Activated T-helper 2 cell treated with anti-CD3 and anti-CD28 coated beads, Interferon-gamma antibody, Interleukin-2, Interleukin-4, amounts not matched to agents 10 μg/mL and 5 μg/mL and 100 μg/mL, durations not matched to agents 14 hours and 24 hours and 36 hours (primary cell): ENCODE measurements around the gene ZNF792. TPM values are rescaled to one million over a fixed set of nuclear protein-coding genes. Genes with fewer than 3 reads are reported as not detected.
A peak's percentile ranks its signal among the peaks of the same experiment; 100 is the strongest.

Experiments
- DNase-seq: peaks from one replicate; pipeline ENCODE4 v3.0.0; 2021; ENCODE audit warnings: low spot score
- H3K27ac Mint-ChIP-seq: one replicate; pipeline ENCODE4 v1.8.0; 2021; ENCODE audit warnings: mixed read lengths
- H3K27me3 Mint-ChIP-seq: one replicate; pipeline ENCODE4 v1.8.0; 2021; ENCODE audit warnings: low read depth, mixed read lengths
- H3K36me3 Mint-ChIP-seq: one replicate; pipeline ENCODE4 v1.8.0; 2021; ENCODE audit warnings: low read depth, mixed read lengths
- H3K4me1 Mint-ChIP-seq: one replicate; pipeline ENCODE4 v1.8.0; 2021; ENCODE audit warnings: low read depth, mixed read lengths
- H3K4me3 Mint-ChIP-seq: one replicate; pipeline ENCODE4 v1.8.0; 2021; ENCODE audit warnings: low read depth, mild to moderate bottlenecking, moderate library complexity, mixed read lengths
- H3K9me3 Mint-ChIP-seq: one replicate; pipeline ENCODE4 v1.8.0; 2021; ENCODE audit warnings: mixed read lengths
- intact Hi-C: fragments of 100-400 bp; cut with micrococcal nuclease; formaldehyde crosslinking; loops from one replicate; pipeline ENCODE4 v1.15.1; 2023
- total RNA-seq: library from RNA; stranded (reverse); gene quantifications from 2 replicates; pipeline ENCODE4 v1.2.3, GENCODE V29; 2022

The ZNF792 gene
- total RNA-seq, 1 donor from 2014 or later, result 10.0 TPM

DNA sequence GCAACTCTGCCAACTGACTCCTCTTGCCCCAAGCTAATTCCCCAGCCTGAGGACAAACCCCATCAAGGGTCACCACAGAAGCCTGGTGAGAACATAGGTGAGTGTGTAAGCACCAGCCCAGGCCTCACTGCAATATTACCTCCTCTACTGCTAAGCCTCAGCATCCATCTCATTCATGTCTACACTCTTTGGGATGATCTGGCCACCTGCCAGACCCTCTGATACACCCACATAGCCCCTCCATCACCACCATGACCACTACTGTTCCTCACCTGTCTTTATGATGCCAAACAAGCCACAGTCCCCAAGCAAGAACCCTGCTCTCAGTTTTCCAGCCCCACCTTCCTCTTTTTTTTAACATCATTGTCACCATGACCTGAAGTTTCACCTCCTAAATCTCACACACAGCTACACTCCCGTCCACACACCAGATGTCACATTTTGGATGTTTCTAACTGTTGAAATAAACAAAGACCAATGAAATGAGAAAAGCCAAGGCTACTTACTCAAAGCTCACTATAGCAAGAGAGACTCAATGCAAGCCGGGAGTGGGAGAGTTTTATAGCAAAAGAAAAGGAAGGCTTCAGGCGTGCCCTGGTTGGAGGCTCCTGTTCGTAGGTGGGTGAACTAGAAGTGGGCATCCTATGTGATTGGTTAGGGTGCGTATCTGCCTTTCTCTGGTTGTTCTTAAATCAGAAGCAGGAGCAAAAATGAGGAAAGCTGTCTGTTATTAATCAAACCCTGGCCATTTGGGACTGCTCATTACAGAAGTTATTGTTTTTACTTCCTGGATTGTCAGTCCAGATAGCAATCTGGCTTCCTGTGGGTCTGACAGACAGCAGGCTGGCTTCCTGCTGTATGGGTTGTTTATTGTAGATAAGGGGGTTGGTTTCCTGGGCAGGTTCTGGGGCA lies 2.0 kb downstream of the ZNF792 start:
- intact Hi-C loops, result loop anchor here (5.0 kb wide), 1 partner anchor 40 kb away; the partner anchor contains the start of gene GRAMD1A
- DNase-seq, result peak; percentile 41
- peaks cover 68% of the 10 kb centered on the region for H3K9me3 Mint-ChIP-seq
- H3K27me3 Mint-ChIP-seq, result no peaks in the 10 kb centered on the region
- peak overlapping the region; percentile 77 for H3K27ac Mint-ChIP-seq
- H3K4me1 Mint-ChIP-seq, result peaks cover 16% of the 10 kb centered on the region
- peaks cover 64% of the 10 kb centered on the region for H3K36me3 Mint-ChIP-seq
- H3K4me3 Mint-ChIP-seq, result peak overlapping the region; percentile 96

DNA sequence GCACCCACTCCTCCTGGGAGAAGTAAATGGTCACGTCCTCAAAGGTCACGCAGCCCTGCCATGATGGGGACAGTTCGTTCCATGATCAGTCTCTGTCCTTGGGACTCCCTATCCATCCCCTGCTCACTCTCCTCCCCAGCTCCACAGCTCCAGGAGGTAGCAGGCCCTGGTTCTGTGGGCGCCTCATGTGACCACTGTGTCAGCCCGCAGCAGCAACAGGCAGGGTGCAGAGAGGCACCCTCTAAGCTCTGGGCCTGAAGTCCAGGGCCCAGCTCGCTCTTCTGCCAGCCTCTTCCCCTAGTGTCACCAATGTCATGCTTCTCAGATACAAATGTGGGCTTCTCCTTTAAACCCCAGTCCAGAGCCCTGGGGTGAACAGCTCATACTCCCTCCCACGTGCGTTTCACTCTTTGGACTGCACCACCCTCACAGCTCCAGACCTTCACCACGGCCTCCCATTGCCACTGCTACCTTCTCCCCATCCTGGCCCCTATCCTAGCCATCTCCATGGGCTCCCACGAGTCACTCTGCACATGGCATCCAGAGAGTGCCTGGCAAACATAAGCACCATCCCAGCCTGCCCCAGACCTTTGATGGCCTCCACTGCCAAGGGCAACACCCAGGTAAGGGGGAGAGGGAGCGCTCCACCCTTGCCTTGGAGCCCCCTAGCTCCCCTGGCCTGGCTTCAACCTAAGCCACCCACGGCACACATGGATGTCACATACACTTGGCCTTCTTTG lies 2.9 kb downstream of the ZNF792 start:
- Mint-ChIP-seq H3K4me1 (peaks cover 16% of the 10 kb centered on the region), H3K27me3 (no peaks in the 10 kb centered on the region), H3K9me3 (peaks cover 71% of the 10 kb centered on the region), H3K27ac (no peak overlapping the region), H3K4me3 (no peak overlapping the region), H3K36me3 (peaks cover 73% of the 10 kb centered on the region)
- DNase-seq, result no peak
- intact Hi-C loops, result loop anchor here (5.0 kb wide), 1 partner anchor 41 kb away; the partner anchor contains the start of gene GRAMD1A

DNA sequence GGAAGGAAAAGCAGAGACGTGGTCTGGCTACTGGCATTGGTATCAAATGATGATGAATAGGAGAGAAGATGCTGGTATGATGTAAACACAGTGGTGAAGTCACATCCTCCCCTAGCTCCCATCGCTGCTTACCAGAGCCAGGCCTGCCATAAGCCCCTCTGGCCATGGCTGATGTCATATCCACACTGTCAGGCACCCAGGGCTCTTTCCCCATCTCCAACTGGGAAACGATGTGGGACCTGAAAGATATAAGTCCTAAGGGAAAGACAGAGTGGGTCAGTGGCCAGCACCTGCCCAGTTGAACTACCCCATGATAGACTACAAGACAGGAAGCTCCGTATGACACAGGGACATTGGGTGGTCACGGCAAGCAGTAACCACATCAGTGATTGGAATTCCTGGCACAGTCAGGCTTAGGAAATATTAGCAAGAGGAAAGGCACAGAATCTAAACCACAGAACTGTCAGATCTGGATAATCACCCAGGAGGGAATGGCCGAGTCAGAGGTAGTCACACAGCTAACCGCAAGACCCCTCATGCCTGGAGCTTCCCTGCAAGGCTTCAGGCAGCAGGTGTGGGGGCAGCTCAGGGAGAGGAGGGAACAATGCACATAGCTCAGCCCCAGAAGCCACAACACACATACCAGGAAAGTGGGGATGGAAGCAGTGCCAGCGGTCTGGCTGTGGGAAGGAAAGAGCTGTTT lies 3.8 kb downstream of the ZNF792 start:
- H3K4me1 Mint-ChIP-seq, result peaks cover 16% of the 10 kb centered on the region
- H3K27me3 Mint-ChIP-seq, result no peaks in the 10 kb centered on the region
- DNase-seq, result no peak
- H3K27ac Mint-ChIP-seq, result peak overlapping the region; percentile 40
- H3K9me3 Mint-ChIP-seq, result peaks cover 72% of the 10 kb centered on the region
- H3K4me3 Mint-ChIP-seq, result peak overlapping the region; percentile 14
- peaks cover 81% of the 10 kb centered on the region for H3K36me3 Mint-ChIP-seq
- intact Hi-C loops, result loop anchor here (5.0 kb wide), 1 partner anchor 42 kb away; the partner anchor contains the start of gene GRAMD1A

DNA sequence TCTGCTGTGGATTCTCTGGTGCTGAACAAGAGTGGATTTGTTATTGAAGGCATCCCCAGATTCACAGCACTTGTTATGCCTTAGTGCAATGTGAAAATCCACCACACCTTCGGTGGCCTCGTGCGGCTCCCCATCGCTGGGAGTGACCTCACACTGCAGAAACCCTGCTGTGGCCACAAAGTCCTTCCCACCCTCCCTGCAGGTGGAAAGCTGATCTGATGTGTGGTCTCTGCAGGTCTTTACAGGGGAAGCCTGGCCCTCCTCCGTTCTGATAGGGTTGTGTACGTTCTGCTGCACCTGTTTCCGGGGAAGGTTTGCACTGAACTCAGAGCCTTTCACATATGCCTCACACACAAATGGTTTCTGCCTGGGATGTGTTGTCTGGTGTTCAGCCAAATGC lies 5.0 kb downstream of the ZNF792 start:
- intact Hi-C loops, result no loop called here
- Mint-ChIP-seq H3K4me3 (no peak overlapping the region), H3K4me1 (peaks cover 16% of the 10 kb centered on the region), H3K27ac (no peak overlapping the region), H3K9me3 (peaks cover 78% of the 10 kb centered on the region), H3K36me3 (peaks cover 90% of the 10 kb centered on the region), H3K27me3 (no peaks in the 10 kb centered on the region)
- DNase-seq, result no peak

DNA sequence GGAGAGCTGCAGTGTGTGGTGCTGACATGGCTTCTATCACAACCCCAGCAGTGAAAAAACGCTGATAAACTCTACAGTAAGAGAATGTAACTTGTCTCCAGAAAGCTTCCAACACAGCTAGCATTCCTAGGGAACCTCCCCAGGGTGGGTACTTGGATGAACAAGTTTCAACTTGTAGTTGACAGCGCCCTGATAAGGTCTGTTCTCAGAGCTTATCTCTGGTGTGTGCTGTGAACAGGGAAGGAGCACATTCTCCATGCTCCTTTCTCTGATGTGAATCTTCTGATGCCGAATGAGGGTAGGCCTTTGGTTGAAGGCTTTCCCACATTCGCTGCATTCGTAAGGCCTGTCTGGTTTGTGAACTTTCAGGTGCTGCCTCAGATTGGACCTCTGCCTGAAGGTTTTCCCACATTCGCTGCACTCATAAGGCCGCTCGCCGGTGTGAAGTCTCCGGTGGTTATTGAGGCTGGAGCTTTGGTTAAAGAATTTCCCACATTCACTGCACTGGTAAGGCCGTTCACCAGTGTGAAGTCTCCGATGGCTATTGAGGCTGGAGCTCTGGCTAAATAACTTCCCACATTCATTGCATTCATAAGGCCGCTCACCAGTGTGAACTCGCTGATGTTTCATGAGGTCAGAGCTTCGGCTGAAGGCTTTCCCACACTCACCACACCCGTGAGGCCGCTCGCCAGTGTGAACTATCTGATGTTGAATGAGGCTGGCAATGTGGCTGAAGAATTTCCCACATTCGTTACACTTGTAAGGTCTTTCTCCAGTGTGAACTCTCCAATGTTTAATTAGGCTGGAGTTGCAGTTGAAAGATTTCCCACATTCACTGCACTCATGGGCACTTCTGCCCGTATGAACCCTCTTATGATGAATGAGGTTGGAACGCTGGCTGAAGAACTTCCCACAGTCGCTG lies 5.9 kb downstream of the ZNF792 start:
- no peak overlapping the region for H3K4me3 Mint-ChIP-seq
- no peaks in the 10 kb centered on the region for H3K27me3 Mint-ChIP-seq
- DNase-seq, result no peak
- intact Hi-C loops, result no loop called here
- H3K27ac Mint-ChIP-seq, result no peak overlapping the region
- H3K9me3 Mint-ChIP-seq, result peaks cover 86% of the 10 kb centered on the region
- peaks cover 14% of the 10 kb centered on the region for H3K4me1 Mint-ChIP-seq
- peaks cover 96% of the 10 kb centered on the region for H3K36me3 Mint-ChIP-seq

DNA sequence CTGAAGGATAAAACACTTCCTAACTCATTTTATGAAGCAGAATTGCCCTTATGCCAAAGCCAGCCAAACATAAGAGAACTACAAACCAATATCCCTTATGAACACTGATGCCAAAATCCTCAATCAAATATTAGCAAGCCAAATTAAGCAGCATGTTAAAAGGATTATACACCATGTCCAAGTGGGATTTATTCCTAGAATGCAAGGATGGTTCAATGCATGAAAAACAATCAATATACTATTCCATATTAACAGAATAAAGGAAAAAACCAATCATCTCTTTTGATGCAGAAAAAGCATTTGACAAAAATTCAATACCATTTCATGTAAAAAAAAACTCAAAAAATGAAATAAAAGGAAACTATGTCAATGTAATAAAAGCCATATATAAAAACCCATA lies 10.9 kb downstream of the ZNF792 start:
- peaks cover 84% of the 10 kb centered on the region for H3K9me3 Mint-ChIP-seq
- intact Hi-C loops, result no loop called here
- peaks cover 88% of the 10 kb centered on the region for H3K36me3 Mint-ChIP-seq
- no peaks in the 10 kb centered on the region for H3K27me3 Mint-ChIP-seq
- H3K4me1 Mint-ChIP-seq, result no peaks in the 10 kb centered on the region
- no peak for DNase-seq
- H3K27ac Mint-ChIP-seq, result no peak overlapping the region
- no peak overlapping the region for H3K4me3 Mint-ChIP-seq

DNA sequence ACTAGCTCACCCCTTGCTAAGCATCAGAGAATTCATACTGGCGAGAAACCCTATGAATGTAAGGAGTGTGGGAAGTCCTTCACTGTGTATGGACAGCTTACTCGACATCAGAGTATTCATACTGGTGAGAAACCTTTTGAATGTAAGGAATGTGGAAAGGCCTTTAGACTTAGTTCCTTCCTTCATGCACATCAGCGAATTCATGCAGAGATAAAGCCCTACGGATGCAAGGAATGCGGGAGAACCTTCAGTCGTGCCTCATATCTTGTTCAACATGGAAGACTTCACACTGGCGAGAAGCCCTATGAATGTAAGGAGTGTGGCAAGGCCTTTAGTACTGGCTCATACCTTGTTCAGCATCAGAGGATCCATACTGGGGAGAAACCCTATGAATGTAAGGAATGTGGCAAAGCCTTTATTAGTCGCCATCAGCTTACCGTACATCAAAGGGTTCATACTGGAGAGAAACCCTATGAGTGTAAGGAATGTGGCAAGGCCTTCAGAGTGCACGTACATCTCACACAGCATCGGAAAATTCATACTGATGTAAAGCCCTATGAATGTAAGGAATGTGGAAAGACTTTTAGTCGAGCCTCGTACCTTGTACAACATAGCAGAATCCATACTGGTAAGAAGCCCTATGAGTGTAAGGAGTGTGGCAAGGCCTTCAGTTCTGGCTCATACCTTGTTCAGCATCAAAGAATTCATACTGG lies 20.0 kb downstream of the ZNF792 start:
- H3K27me3 Mint-ChIP-seq, result no peaks in the 10 kb centered on the region
- H3K9me3 Mint-ChIP-seq, result peaks cover 77% of the 10 kb centered on the region
- DNase-seq, result no peak
- intact Hi-C loops, result no loop called here
- H3K4me3 Mint-ChIP-seq, result no peak overlapping the region
- no peaks in the 10 kb centered on the region for H3K4me1 Mint-ChIP-seq
- H3K36me3 Mint-ChIP-seq, result peaks cover 65% of the 10 kb centered on the region
- H3K27ac Mint-ChIP-seq, result no peak overlapping the region

DNA sequence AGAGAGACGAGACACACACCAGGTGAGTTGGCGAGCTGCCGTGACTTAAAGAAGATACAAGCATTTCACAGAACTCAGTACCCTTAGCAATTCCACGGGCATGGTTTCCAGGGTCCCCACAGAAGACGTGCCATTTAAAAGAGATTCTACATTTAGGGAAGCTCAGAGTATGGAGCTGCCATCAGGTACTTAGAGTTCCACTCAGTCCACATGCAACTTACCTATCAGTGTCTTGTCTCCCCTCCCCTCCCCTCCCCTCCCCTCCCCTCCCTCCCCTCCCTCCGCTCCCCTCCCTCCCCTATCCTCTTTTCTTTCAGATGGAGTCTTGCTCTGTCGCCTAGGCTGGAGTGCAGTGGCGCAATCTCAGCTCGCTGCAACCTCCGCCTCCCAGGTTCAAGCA lies 25.1 kb downstream of the ZNF792 start:
- no peak for DNase-seq
- H3K36me3 Mint-ChIP-seq, result peaks cover 60% of the 10 kb centered on the region
- H3K9me3 Mint-ChIP-seq, result peaks cover 55% of the 10 kb centered on the region
- no peak overlapping the region for H3K27ac Mint-ChIP-seq
- no peak overlapping the region for H3K4me3 Mint-ChIP-seq
- no peaks in the 10 kb centered on the region for H3K4me1 Mint-ChIP-seq
- H3K27me3 Mint-ChIP-seq, result no peaks in the 10 kb centered on the region
- intact Hi-C loops, result no loop called here

DNA sequence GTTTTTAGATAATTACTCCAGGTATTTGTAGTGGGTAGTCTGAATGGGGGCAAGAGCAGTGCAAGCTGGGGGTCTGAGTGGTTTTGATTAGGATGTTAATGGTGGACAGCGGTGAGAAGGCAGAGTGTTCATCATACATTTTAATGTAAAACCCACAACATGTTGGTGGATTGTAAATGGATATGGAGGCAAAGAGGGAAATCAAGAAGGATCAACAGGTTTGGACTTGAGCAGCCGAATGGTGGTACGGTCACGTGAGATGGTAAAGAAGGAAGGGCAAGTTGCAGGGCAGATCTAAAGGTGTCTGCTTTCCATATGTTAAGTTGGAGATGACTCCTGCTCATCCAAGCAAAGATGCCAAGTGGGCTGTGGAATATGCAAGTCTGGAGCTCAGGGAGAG lies 27.8 kb downstream of the ZNF792 start:
- Mint-ChIP-seq H3K27ac (no peak overlapping the region), H3K27me3 (no peaks in the 10 kb centered on the region), H3K36me3 (peaks cover 51% of the 10 kb centered on the region), H3K9me3 (peaks cover 32% of the 10 kb centered on the region), H3K4me1 (no peaks in the 10 kb centered on the region), H3K4me3 (no peak overlapping the region)
- intact Hi-C loops, result no loop called here
- DNase-seq, result no peak

DNA sequence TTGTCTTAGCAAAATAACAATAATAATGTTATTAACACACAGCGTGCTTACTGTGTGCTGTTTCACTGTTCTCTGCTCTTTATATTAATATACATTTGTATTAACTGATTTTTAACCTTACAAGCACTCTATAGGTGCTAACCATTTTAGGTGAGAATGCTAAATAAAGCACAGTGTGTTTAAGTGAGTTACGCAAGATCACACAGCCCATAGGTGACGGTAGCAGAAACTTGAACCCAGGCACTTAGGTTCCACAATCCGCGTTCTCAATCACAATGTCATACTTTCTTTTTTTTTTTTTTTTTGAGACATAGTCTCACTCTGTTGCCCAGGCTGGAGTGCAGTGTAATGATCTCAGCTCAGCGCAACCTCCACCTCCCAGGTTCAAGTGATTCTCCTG lies 31.5 kb downstream of the ZNF792 start:
- intact Hi-C loops, result no loop called here
- Mint-ChIP-seq H3K27me3 (no peaks in the 10 kb centered on the region), H3K36me3 (peaks cover 51% of the 10 kb centered on the region), H3K27ac (no peak overlapping the region), H3K4me3 (no peak overlapping the region), H3K9me3 (peaks cover 16% of the 10 kb centered on the region), H3K4me1 (peaks cover 4% of the 10 kb centered on the region)
- no peak for DNase-seq

DNA sequence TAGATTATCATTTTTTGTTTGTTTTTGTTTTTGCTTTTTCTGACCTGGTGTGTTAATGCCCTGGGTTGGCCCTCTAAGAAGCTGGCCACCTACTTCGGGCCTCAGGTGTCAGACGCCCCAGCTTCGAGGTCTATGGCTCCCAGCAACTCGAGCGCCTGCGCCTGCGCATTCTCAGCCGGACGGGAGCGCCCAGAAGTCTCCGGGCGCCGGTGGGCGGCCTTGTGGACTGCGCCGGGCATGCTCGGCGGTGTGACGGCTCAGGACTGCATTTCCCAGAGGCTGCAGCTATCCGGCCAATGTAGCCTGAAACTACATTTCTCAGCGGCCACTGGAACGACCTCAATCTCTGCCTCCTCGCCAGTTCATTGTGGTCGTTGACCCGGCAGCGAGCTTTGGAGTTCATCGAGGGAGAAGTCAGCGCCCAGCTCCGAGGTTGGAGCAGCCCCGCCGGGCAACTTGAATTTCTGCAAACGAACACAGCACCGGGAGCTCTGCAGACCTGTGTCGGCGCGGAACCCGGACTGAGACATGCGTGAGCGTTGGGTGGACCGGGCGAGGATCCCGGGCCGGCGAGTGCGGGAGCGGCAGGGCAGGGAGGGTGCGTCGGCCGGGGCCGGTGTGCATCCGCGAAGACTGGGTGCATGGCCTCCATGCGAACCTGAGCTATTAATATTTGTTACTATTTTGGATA lies 37.2 kb downstream of the ZNF792 start, which contains the start of gene ZNF30:
ZNF30 (plus strand) TSS at position 219 of the 691 bp plus-strand sequence. CDS start 3,045 bp downstream, outside the sequence.
- Mint-ChIP-seq H3K36me3 (peaks cover 17% of the 10 kb centered on the region), H3K4me1 (peaks cover 10% of the 10 kb centered on the region), H3K27me3 (no peaks in the 10 kb centered on the region), H3K9me3 (no peaks in the 10 kb centered on the region), H3K4me3 (peak within 1 kb of the TSS; percentile 87), H3K27ac (no peak within 1 kb of the TSS)
- peak; percentile 65 for DNase-seq
- intact Hi-C loops, result no loop called here
